HUES48 (cell line): Measurements from ENCODE around the gene TGFB2.
A peak's percentile ranks its signal among the peaks of the same experiment; 100 is the strongest.

Experiments
- H3K27ac ChIP-seq: one replicate; pipeline ENCODE4 v1.7.0; 2013; ENCODE audit warnings: low read depth, low read length, inconsistent platforms
- H3K27me3 ChIP-seq: 2 replicates; pipeline ENCODE4 v1.6.1; 2013; ENCODE audit warnings: mild to moderate bottlenecking, low read length; ENCODE audit not compliant: control insufficient read depth, insufficient read depth
- H3K36me3 ChIP-seq: 2 replicates; pipeline ENCODE4 v1.6.1; 2013; ENCODE audit warnings: low read length; ENCODE audit not compliant: control insufficient read depth, insufficient read depth
- H3K4me1 ChIP-seq: 2 replicates; pipeline ENCODE4 v1.6.1; 2013; ENCODE audit warnings: mild to moderate bottlenecking, low read length; ENCODE audit not compliant: control insufficient read depth, insufficient read depth
- H3K4me3 ChIP-seq: 2 replicates; pipeline ENCODE4 v1.5.1; 2013; ENCODE audit warnings: mild to moderate bottlenecking, low read depth, low read length
- H3K9ac ChIP-seq: 2 replicates; pipeline ENCODE4 v1.6.1; 2013; ENCODE audit warnings: mild to moderate bottlenecking, low read depth, low read length, moderate library complexity
- H3K9me3 ChIP-seq: 2 replicates; pipeline ENCODE4 v1.6.1; 2013; ENCODE audit warnings: low read length; ENCODE audit not compliant: control insufficient read depth, insufficient read depth

TGFB2 gene

DNA sequence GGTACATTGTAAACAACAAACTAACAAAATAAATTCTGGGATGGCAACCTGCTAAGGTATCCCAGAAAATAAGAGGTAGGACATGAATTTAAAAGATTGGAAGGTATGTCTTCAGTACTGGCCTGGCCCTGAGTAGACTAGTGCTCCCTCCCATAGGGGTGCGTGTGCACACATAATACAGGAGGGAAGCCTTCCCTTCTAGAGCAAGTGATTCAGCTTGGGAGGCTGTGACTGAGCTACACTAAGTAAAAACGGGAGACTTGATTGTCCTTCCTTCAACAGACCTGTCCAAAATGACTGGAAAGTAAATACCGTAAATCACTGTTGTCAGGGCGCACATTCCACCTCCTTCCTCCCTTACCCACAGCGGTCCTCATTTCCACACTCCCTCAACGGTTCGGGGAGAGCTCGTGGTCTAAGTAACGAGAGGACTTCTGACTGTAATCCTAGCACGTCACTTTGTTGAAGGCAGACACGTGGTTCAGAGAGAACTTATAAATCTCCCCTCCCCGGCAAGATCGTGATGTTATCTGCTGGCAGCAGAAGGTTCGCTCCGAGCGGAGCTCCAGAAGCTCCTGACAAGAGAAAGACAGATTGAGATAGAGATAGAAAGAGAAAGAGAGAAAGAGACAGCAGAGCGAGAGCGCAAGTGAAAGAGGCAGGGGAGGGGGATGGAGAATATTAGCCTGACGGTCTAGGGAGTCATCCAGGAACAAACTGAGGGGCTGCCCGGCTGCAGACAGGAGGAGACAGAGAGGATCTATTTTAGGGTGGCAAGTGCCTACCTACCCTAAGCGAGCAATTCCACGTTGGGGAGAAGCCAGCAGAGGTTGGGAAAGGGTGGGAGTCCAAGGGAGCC, at the start of gene TGFB2:
Gene TGFB2, plus strand, starts transcription at position 523 of the 859 bp plus-strand sequence. CDS start 1,366 bp downstream, outside the sequence.
- Histone ChIP-seq H3K9ac (peak within 1 kb of the TSS; percentile 44), H3K4me1 (peaks cover 25% of the 10 kb centered on the region), H3K4me3 (peak within 1 kb of the TSS; percentile 73), H3K36me3 (no peaks in the 10 kb centered on the region), H3K9me3 (no peaks in the 10 kb centered on the region), H3K27ac (no peak within 1 kb of the TSS), H3K27me3 (peaks cover 40% of the 10 kb centered on the region)

DNA sequence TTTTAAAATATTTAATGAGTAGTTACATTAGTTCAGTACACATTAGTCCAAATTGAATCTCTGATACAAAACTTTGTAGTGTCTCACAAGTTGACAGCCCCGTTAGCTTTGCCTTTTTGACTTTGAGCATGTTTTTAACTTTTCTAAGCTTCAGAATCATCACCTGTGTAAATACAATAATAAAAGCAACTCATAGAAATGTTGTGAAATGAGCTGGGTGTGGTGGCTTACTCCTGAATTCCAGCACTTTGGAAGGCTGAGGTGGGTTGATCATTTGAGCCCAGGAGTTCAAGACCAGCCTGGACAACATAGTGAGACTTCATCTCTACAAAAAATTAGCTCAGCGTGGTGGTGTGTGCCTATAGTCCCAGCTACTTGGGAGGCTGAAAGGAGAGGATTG, 49.0 kb upstream of the TGFB2 start:
- H3K27ac ChIP-seq: no peak overlapping the region
- H3K4me3 ChIP-seq: no peak overlapping the region
- peaks cover 68% of the 10 kb centered on the region for H3K4me1 ChIP-seq
- H3K9me3 ChIP-seq: no peaks in the 10 kb centered on the region
- peaks cover 16% of the 10 kb centered on the region for H3K36me3 ChIP-seq
- no peaks in the 10 kb centered on the region for H3K27me3 ChIP-seq
- H3K9ac ChIP-seq: no peak overlapping the region

DNA sequence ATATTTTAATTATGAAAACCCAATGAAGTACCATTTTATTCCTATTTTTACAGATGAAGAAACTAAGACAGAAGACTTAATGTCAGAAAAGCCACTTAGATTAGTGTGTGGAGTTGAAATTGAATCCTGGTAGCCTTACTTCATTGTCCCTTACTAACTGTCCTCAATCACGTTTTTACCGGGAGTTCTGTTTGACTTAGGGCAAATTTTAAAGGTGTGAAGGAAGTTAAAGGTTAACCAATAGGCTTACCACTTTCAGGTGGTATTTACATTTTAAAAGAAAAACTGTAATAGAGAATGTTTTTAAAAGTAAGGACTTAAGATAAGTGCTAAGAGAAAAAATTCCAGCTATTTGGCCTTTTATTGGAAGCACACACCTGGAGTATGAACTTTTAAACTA, 47.7 kb upstream of the TGFB2 start:
- no peak overlapping the region for H3K27ac ChIP-seq
- no peak overlapping the region for H3K4me3 ChIP-seq
- no peaks in the 10 kb centered on the region for H3K9me3 ChIP-seq
- H3K9ac ChIP-seq: no peak overlapping the region
- peaks cover 20% of the 10 kb centered on the region for H3K36me3 ChIP-seq
- H3K27me3 ChIP-seq: no peaks in the 10 kb centered on the region
- peaks cover 81% of the 10 kb centered on the region for H3K4me1 ChIP-seq

DNA sequence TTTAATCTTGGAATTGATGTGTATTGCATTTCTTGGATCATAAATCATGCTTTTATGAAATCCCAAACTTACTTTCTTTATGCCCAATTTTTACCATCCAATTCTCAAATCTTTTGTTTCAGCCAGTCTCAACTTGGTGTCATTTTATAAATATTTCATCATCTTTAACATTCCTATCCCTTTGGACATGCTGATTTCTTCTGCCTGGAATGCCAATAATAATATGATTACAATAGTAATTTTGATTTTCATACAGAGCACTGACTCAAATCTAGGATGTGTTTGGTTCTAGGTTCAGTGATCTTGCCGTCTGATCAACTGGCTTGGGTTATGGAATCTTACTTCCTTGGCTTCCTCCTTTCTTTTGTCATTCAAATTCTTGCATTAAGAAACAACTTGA, 47.3 kb upstream of the TGFB2 start:
- Histone ChIP-seq H3K27ac (peak overlapping the region; percentile 56), H3K9me3 (no peaks in the 10 kb centered on the region), H3K27me3 (no peaks in the 10 kb centered on the region), H3K4me1 (peaks cover 85% of the 10 kb centered on the region), H3K4me3 (no peak overlapping the region), H3K36me3 (peaks cover 24% of the 10 kb centered on the region), H3K9ac (no peak overlapping the region; the same call in 1 of the 2 replicates)

DNA sequence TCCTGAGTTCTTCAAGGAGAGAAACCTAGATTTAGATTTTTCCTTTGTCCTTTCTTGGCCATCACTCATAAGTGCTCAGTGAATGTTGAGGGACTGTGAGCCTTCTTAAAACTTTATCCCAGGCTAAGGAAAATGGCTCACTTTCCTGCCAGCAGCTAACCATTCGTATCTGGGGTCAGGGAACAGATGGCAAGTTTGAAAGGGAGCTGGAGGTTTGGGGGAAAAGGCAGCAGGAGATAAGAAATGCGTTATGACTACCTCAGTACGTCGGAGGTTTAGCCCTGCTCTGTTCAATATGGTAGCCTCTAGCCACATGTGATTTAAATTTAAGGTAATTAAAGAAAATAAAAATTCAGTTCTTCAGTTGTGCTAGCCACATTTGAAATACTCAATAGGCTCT, 46.7 kb upstream of the TGFB2 start:
- peaks cover 29% of the 10 kb centered on the region for H3K36me3 ChIP-seq
- peak overlapping the region; percentile 56 for H3K27ac ChIP-seq
- peaks cover 90% of the 10 kb centered on the region for H3K4me1 ChIP-seq
- no peaks in the 10 kb centered on the region for H3K27me3 ChIP-seq
- no peak overlapping the region; the same call in 1 of the 2 replicates for H3K9ac ChIP-seq
- no peaks in the 10 kb centered on the region for H3K9me3 ChIP-seq
- no peak overlapping the region for H3K4me3 ChIP-seq

DNA sequence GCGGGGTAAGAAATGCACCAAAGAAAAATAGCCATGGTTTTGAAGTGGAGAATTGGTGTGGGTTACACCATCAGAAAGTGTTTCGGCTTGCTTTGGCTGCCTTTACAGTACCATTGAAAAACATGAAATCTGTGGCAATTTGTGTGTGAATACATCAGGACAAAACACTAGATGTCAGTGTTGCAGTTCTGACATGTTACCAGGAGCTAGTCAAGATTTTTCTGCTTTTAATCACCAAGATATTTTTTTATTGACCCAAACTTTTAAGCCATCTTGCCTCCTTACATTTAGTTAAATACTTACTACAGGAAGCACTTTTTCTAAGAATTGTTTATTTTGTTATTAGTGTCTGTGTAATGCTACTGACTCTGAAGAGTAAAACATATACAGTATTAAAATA, 45.7 kb upstream of the TGFB2 start:
- no peaks in the 10 kb centered on the region for H3K27me3 ChIP-seq
- H3K27ac ChIP-seq: peak overlapping the region; percentile 81
- H3K4me1 ChIP-seq: peaks cover 96% of the 10 kb centered on the region
- H3K9me3 ChIP-seq: no peaks in the 10 kb centered on the region
- H3K9ac ChIP-seq: no peak overlapping the region
- no peak overlapping the region for H3K4me3 ChIP-seq
- peaks cover 25% of the 10 kb centered on the region for H3K36me3 ChIP-seq

DNA sequence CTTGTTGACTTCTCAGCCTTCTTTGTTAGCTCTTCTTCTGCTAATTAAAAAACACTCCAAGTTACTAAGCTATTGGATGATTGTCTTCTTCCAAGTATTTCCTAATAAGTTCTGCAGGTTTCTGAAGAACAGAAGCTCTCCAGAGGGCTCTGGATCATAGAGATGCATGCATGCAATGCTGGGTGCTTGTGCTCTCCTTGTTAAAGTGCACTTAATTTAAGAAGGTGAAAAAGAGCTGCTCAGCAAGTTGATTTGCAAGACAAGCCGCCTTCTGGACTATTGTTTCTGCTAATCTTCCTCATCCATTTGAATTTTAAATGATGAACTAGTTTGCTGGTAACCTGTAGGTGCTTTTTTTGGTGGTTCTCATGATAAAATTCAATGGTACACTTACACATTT, 43.9 kb upstream of the TGFB2 start:
- peaks cover 32% of the 10 kb centered on the region for H3K36me3 ChIP-seq
- peak overlapping the region; percentile 0; the same call in 1 of the 2 replicates for H3K4me3 ChIP-seq
- H3K9me3 ChIP-seq: no peaks in the 10 kb centered on the region
- H3K4me1 ChIP-seq: peaks cover 83% of the 10 kb centered on the region
- peak overlapping the region; percentile 81 for H3K27ac ChIP-seq
- H3K9ac ChIP-seq: no peak overlapping the region
- no peaks in the 10 kb centered on the region for H3K27me3 ChIP-seq

DNA sequence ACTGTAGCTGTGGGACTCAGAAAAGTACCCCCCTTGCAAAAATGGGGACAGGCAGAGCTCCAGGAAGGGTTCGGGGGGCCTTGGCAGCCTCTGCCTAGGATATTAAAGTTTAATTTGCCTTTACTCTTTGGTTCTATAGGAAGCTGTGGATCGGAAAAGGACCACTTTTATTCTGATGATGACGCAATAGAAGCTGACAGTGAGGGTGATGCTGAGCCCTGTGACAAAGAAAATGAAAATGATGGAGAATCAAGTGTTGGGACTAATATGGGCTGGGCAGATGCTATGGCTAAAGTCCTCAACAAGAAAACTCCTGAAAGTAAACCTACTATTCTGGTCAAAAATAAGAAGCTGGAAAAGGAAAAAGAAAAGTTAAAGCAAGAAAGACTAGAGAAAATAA, 43.0 kb upstream of the TGFB2 start:
- H3K9ac ChIP-seq: no peak overlapping the region
- no peaks in the 10 kb centered on the region for H3K27me3 ChIP-seq
- no peak overlapping the region for H3K4me3 ChIP-seq
- H3K27ac ChIP-seq: peak overlapping the region; percentile 81
- H3K4me1 ChIP-seq: peaks cover 73% of the 10 kb centered on the region
- no peaks in the 10 kb centered on the region for H3K9me3 ChIP-seq
- H3K36me3 ChIP-seq: peaks cover 41% of the 10 kb centered on the region

DNA sequence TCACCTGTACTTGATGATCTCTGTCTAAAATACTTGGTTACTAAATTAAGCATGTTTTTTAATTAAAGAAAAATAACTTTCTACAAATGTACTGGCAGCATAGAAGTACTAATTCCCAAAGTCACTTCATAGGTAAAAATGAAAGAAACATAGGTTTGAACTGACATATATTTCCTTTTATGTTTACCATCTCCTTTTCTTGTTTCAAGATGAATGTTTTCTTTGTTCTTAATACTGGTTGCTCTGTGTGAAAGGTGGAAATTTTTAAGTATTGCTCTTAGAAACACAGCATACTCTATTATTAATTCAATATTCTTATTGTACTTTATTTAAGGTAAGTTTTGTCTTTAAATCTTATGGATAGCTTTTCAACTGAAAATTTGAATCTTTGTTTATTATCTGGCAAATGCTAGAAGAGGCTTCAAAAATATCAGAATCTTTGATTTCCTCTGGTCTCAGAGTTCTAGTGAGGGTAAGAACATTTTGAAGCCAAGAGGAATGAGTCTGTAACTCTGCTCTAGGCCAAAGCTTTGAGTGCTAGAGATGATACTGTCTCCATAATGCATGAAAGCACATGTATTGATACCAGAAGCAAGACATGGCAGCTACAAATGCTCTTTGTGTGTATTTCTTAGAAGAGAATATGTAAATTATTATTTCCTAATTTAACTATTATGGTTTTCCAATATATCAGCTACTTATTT, 41.8 kb upstream of the TGFB2 start:
- Histone ChIP-seq H3K4me1 (peaks cover 61% of the 10 kb centered on the region), H3K27ac (no peak overlapping the region), H3K27me3 (no peaks in the 10 kb centered on the region), H3K4me3 (no peak overlapping the region), H3K9me3 (no peaks in the 10 kb centered on the region), H3K36me3 (peaks cover 49% of the 10 kb centered on the region), H3K9ac (no peak overlapping the region)

DNA sequence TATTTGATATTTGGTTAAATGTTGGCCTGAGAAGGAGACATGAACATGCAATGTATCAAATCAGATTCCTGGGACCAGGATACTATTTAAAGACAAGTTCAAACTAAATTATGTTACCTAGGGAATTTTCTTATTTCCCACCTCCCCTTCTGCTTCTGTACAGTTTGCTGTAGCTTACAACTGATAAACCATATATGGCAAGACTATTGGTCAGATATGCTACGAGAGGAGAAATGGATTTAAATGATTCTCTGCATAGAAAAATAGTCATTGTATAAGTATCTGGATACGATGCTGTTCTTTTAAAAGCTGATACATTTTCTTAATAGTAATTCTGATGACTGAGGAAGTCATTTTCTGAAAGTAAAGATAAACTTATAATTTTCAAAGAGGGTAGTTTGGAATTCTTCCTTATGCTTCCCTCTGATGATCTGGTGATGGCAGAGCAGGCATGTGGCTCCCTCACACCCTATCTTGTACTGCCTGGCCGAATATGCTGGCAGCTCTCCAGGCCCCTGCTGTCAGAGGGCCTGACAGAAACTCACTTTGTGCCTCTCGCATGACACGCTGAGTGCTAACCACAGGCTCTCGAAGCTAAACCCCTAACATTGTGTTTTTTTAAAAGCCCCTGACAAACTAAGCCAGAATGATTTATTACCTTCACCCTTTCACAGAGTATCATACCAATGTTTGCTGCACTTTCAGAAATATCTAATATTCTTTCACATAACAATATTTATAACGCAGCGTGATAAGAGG, 40.7 kb upstream of the TGFB2 start:
- peaks cover 58% of the 10 kb centered on the region for H3K36me3 ChIP-seq
- H3K9me3 ChIP-seq: no peaks in the 10 kb centered on the region
- H3K27me3 ChIP-seq: no peaks in the 10 kb centered on the region
- H3K4me1 ChIP-seq: peaks cover 50% of the 10 kb centered on the region
- no peak overlapping the region for H3K27ac ChIP-seq
- H3K9ac ChIP-seq: no peak overlapping the region
- no peak overlapping the region for H3K4me3 ChIP-seq
